ENCODE results near the gene LRP5.

The LRP5 gene

DNA sequence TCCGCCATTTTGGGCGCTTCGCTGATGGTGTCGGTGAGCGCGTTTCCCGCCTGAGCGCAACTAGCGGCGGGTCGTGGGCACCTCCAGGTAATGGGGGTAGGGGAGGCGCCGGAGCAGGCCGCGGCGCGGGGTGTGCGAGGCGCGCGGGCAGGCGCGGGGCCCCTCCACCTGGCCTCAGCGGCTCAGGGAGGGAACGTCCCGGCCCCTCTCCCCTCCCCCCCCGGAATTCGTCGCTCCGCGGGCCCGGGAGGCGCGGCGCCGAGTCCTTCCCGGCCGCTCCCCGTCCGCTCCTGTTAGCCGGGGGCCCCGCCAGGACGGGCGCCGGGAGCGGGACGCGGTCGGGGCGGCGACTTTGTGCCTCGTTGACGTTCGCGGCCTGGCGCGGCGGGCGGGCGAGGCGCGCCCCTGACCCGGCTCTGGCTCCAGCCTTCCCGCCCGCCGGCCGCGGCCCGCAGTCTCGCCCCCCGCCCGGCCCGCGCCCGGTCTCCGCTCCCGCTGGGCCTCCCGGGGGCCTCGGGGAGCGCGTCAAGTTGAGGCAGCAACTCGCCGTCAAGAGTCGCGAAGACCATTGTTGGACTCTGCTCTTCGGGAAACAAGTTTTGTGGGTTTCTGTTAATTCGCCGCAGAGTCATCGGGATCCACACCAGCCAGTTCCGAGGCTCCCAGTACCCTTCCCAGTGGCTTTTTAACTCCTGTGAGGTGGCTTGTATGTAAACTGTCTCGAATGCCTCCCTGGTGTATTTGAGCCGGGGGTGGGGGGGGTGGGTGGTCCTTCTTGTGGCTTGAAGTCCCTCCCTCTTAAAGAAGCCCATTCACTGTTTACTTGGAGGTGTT is 148.6 kb downstream of the LRP5 start, which contains the start of gene PPP6R3:
Gene PPP6R3 (plus strand): TSS at position 12 of the 834 bp plus-strand sequence. CDS start 76,913 bp downstream, outside the sequence.
- TF ChIP-seq, protein P1, sequence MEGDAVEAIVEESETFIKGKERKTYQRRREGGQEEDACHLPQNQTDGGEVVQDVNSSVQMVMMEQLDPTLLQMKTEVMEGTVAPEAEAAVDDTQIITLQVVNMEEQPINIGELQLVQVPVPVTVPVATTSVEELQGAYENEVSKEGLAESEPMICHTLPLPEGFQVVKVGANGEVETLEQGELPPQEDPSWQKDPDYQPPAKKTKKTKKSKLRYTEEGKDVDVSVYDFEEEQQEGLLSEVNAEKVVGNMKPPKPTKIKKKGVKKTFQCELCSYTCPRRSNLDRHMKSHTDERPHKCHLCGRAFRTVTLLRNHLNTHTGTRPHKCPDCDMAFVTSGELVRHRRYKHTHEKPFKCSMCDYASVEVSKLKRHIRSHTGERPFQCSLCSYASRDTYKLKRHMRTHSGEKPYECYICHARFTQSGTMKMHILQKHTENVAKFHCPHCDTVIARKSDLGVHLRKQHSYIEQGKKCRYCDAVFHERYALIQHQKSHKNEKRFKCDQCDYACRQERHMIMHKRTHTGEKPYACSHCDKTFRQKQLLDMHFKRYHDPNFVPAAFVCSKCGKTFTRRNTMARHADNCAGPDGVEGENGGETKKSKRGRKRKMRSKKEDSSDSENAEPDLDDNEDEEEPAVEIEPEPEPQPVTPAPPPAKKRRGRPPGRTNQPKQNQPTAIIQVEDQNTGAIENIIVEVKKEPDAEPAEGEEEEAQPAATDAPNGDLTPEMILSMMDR (IDR thresholded peaks at IDR 0.05) = no peak
- Histone ChIP-seq H3K4me3 (peak within 1 kb of the TSS; percentile 86 to 92), H3K4me1 (peaks cover 0 to 50% (median 31%) of the 10 kb centered on the region in 4 donors), H3K27ac (peak within 1 kb of the TSS; percentile 94 to 96), H3K27me3 (no peaks in the 10 kb centered on the region), H3K9me3 (no peaks in the 10 kb centered on the region), H3K36me3 (no peaks in the 10 kb centered on the region)
- DNase-seq = no peak
- intact Hi-C loops (cut with DNase I; ENCODE audit: low total_unique reads) = no loop called here

DNA sequence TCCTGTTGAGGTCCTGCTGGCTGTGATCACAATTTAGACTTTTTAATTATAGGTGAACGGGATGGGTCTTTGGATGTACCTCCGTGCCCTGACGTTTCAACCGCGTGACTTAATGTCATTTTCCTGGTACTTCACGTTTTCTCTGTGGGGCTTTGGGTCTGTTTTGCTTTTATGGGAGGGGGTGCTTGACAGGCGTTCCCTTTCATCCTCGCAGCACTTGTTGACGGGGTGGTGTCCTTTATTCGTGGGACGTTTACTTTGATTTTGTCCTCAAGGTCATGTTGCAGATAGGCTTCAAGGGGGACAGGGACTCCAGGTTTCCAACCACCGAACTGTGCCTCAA is 149.2 kb downstream of the LRP5 start:
- no peak for DNase-seq
- no peaks in the 10 kb centered on the region for H3K36me3 ChIP-seq
- H3K4me1 ChIP-seq = peaks cover 0 to 56% (median 33%) of the 10 kb centered on the region in 4 donors
- H3K4me3 ChIP-seq = peak overlapping the region; percentile 86 to 92
- intact Hi-C loops (cut with DNase I; ENCODE audit: low total_unique reads) = no loop called here
- peak overlapping the region; percentile 94 to 96 for H3K27ac ChIP-seq
- TF ChIP-seq, protein P1 (IDR thresholded peaks at IDR 0.05) = no peak
- H3K9me3 ChIP-seq = no peaks in the 10 kb centered on the region
- H3K27me3 ChIP-seq = no peaks in the 10 kb centered on the region

DNA sequence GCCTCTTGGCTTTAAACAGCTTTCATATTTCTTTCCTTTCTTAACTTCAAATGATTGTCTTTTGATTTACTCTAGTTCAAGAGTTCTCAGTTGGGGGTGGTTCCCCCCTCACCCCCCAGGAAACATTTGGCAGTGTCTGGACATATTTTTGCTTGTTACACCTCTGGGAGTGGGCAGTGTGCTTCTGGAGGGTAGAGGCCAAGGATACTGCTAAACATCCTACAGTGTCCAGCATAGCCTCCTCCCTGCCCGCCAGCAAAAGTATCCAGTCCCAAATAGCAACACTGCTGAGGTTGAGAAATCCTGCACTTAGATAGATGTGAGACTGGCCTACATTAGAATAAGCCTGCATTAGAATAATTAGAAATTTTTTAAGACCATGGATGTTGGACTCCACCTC is 151.3 kb downstream of the LRP5 start:
- TF ChIP-seq, protein P1 (IDR thresholded peaks at IDR 0.05) = no peak
- no peak overlapping the region for H3K4me3 ChIP-seq
- H3K9me3 ChIP-seq = no peaks in the 10 kb centered on the region
- H3K27me3 ChIP-seq = no peaks in the 10 kb centered on the region
- peaks cover 0 to 78% (median 46%) of the 10 kb centered on the region in 4 donors for H3K4me1 ChIP-seq
- no peaks in the 10 kb centered on the region for H3K36me3 ChIP-seq
- intact Hi-C loops (cut with DNase I; ENCODE audit: low total_unique reads) = no loop called here
- no peak for DNase-seq
- no peak overlapping the region for H3K27ac ChIP-seq

DNA sequence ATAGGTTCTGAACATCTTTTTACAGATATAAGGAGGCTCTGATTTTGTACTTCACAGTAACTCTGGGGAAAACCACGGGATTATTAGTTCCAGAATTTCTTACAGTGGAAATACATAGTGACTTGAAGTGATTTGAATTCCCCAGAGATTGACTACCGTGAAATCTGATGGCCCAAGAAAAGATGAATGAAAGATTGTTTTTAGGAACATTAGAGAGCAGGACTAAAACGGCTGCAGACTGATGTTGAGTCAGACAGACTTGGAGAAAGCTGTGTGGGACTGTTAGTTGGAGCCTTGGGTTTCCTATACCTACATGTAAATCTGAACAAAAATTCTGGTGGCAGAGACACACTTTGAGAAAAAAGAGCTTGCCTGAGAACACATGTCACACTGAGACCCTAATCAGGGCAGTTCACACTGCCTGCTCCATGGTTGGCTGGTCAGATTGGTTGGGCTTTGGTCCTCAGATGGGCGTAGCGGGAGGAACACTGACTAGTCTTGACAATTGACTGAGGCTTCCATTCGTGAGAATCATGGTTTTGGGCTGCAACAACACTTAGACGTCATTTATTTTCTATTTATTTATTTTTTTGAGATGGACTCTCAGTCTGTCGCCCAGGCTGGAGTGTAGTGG is 154.9 kb downstream of the LRP5 start:
- Histone ChIP-seq H3K36me3 (peaks cover 0 to 6% (median 0%) of the 10 kb centered on the region in 3 donors), H3K4me3 (no peak overlapping the region), H3K4me1 (peaks cover 0 to 100% (median 71%) of the 10 kb centered on the region in 4 donors), H3K27ac (no peak overlapping the region), H3K27me3 (no peaks in the 10 kb centered on the region), H3K9me3 (no peaks in the 10 kb centered on the region)
- DNase-seq = no peak
- TF ChIP-seq, protein P1 (IDR thresholded peaks at IDR 0.05) = no peak
- intact Hi-C loops (cut with DNase I; ENCODE audit: low total_unique reads) = no loop called here

DNA sequence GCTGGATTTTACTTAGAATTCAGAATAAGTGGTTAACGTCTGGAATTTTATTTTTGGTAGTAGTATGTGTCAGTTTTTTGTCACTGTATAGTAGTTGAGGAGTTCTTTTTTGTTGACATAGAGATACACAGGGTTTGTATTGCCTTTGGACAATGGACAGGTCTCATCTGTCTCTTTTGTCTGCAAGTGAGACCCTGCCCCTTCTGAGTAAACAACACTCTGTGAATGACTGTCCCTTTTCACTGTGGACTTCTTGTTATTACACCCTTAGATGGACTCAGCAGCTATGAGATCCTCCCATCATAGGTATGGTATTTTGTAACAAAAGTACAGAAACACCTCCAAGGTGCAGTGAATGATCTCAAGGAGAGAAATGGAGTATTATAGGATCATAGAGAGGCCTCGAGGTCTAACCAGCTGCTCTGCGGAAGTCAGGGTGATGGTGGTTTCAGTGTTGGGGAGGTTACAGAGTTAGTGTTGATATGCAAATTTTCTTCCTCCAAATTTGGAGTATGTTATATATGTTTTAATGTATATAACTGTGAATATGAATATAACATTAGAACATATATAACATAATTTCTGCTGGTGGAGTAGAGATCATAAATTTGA is 155.9 kb downstream of the LRP5 start:
- no peak overlapping the region for H3K27ac ChIP-seq
- peaks cover 0 to 6% (median 0%) of the 10 kb centered on the region in 3 donors for H3K36me3 ChIP-seq
- H3K4me1 ChIP-seq = peaks cover 0 to 98% (median 68%) of the 10 kb centered on the region in 4 donors

More for the DNA sequence above, 155.9 kb downstream of the LRP5 start:
- Histone ChIP-seq H3K9me3 (no peaks in the 10 kb centered on the region), H3K27me3 (no peaks in the 10 kb centered on the region), H3K4me3 (no peak overlapping the region)
- no peak for DNase-seq
- intact Hi-C loops (cut with DNase I; ENCODE audit: low total_unique reads) = no loop called here
- TF ChIP-seq, protein P1 (IDR thresholded peaks at IDR 0.05) = no peak

All from tibial artery (tissue), 4 donors.